OCI-LY3 (cell line): ENCODE results near the gene GINS1.

Experiments used
- H2AFZ ChIP-seq: fragments of 200-600, 300-600 bp; shearing (Covaris generic); 2 replicates; pipeline ENCODE4 v1.6.0; 2014; ENCODE audit warnings: antibody characterized with exemption, low read depth, low read length
- H3K27ac ChIP-seq: fragments of 200-600, 300-600 bp; sonication (generic); 2 replicates; pipeline ENCODE4 v1.5.1; 2014; ENCODE audit warnings: mild to moderate bottlenecking, low read length, moderate library complexity, mixed read lengths
- H3K27me3 ChIP-seq: fragments of 200-600, 300-600 bp; sonication (generic); 2 replicates; pipeline ENCODE4 v1.6.1; 2014; ENCODE audit warnings: low read depth, low read length, mixed read lengths
- H3K36me3 ChIP-seq: fragments of 200-600, 300-600 bp; sonication (generic); replicated peaks from 2 replicates; pipeline ENCODE3; 2014; ENCODE audit warnings: low read depth, low read length, mixed read lengths
- H3K4me1 ChIP-seq: fragments of 300-600, 200-600 bp; sonication (generic); 2 replicates; pipeline ENCODE4 v1.6.1; 2014; ENCODE audit warnings: low read length, mixed read lengths
- H3K4me2 ChIP-seq: fragments of 200-600, 300-600 bp; sonication (generic); 2 replicates; pipeline ENCODE4 v1.6.1; 2014; ENCODE audit warnings: low read length, mixed read lengths
- H3K4me3 ChIP-seq: fragments of 300-600, 200-600 bp; sonication (generic); 2 replicates; pipeline ENCODE4 v1.5.1; 2014; ENCODE audit warnings: antibody characterized with exemption, mild to moderate bottlenecking, low read length, moderate library complexity
- H3K79me2 ChIP-seq: fragments of 300-600, 200-600 bp; shearing (Covaris generic); 2 replicates; pipeline ENCODE4 v1.6.1; 2014; ENCODE audit warnings: mild to moderate bottlenecking, low read length, mixed read lengths
- H3K9ac ChIP-seq: fragments of 300-600, 200-600 bp; shearing (Covaris generic); 2 replicates; pipeline ENCODE4 v1.6.0; 2014; ENCODE audit warnings: mild to moderate bottlenecking, low read length, moderate library complexity
- H3K9me3 ChIP-seq: fragments of 200-600, 300-600 bp; shearing (Covaris generic); 2 replicates; pipeline ENCODE4 v1.6.1; 2014; ENCODE audit warnings: low read length, mixed read lengths; ENCODE audit not compliant: insufficient read depth
- H4K20me1 ChIP-seq: fragments of 200-600, 300-600 bp; sonication (generic); 2 replicates; pipeline ENCODE4 v1.6.1; 2016; ENCODE audit warnings: low read length, mixed read lengths; ENCODE audit not compliant: insufficient read depth
- CTCF ChIP-seq: fragments of 200-600, 300-600 bp; sonication (generic); IDR thresholded peaks from 2 replicates; pipeline ENCODE4 v1.5.1; 2014; ENCODE audit warnings: antibody characterized with exemption, low read length, low read depth
- EZH2phosphoT487 ChIP-seq: fragments of 200-600 bp; shearing (Covaris generic); IDR thresholded peaks from 2 replicates; pipeline ENCODE4 v1.6.1; 2018; ENCODE audit warnings: antibody characterized with exemption, mixed run types, low read depth

The GINS1 gene

GRCh38 chr20:25439328-25439727, 31.9 kb downstream of the GINS1 start:
- no peak overlapping the region for H3K4me3 ChIP-seq
- H2AFZ ChIP-seq = no peak overlapping the region
- H3K9me3 ChIP-seq = no peaks in the 10 kb centered on the region
- TF ChIP-seq EZH2phosphoT487 (no peak), CTCF (no peak)
- no peaks in the 10 kb centered on the region; the same call in 1 of the 2 replicates for H4K20me1 ChIP-seq
- H3K4me1 ChIP-seq = peaks cover 12% of the 10 kb centered on the region
- H3K27me3 ChIP-seq = no peaks in the 10 kb centered on the region
- no peak overlapping the region for H3K9ac ChIP-seq
- H3K4me2 ChIP-seq = peak overlapping the region; percentile 21; the same call in 1 of the 2 replicates
- H3K36me3 ChIP-seq = peaks cover 50% of the 10 kb centered on the region
- no peaks in the 10 kb centered on the region; the same call in 1 of the 2 replicates for H3K79me2 ChIP-seq
- no peak overlapping the region for H3K27ac ChIP-seq

GRCh38 chr20:25444556-25444955, 37.1 kb downstream of the GINS1 start:
- no peak overlapping the region for H3K9ac ChIP-seq
- H3K4me3 ChIP-seq = no peak overlapping the region
- H3K36me3 ChIP-seq = peaks cover 66% of the 10 kb centered on the region
- H3K9me3 ChIP-seq = no peaks in the 10 kb centered on the region
- H3K4me2 ChIP-seq = no peak overlapping the region
- H4K20me1 ChIP-seq = no peaks in the 10 kb centered on the region
- no peak overlapping the region for H3K27ac ChIP-seq
- H2AFZ ChIP-seq = no peak overlapping the region
- no peaks in the 10 kb centered on the region for H3K27me3 ChIP-seq
- H3K4me1 ChIP-seq = peaks cover under 1% of the 10 kb centered on the region
- TF ChIP-seq EZH2phosphoT487 (no peak), CTCF (no peak)
- H3K79me2 ChIP-seq = no peaks in the 10 kb centered on the region; the same call in 1 of the 2 replicates

GRCh38 chr20:25447671-25448070, 40.2 kb downstream of the GINS1 start:
- Histone ChIP-seq H3K4me2 (no peak overlapping the region), H3K27ac (no peak overlapping the region), H3K27me3 (no peaks in the 10 kb centered on the region), H3K79me2 (no peaks in the 10 kb centered on the region), H3K36me3 (peaks cover 53% of the 10 kb centered on the region), H3K4me1 (no peaks in the 10 kb centered on the region), H2AFZ (no peak overlapping the region), H3K9ac (no peak overlapping the region), H3K9me3 (no peaks in the 10 kb centered on the region), H4K20me1 (no peaks in the 10 kb centered on the region), H3K4me3 (no peak overlapping the region)
- TF ChIP-seq CTCF (no peak), EZH2phosphoT487 (no peak)

GRCh38 chr20:25452333-25452732, 44.9 kb downstream of the GINS1 start:
- Histone ChIP-seq H3K4me2 (no peak overlapping the region), H3K27ac (no peak overlapping the region), H3K9ac (no peak overlapping the region), H3K79me2 (no peaks in the 10 kb centered on the region), H3K4me1 (no peaks in the 10 kb centered on the region), H3K36me3 (peaks cover 24% of the 10 kb centered on the region), H3K27me3 (no peaks in the 10 kb centered on the region), H4K20me1 (no peaks in the 10 kb centered on the region), H3K9me3 (no peaks in the 10 kb centered on the region), H2AFZ (no peak overlapping the region), H3K4me3 (no peak overlapping the region)
- TF ChIP-seq EZH2phosphoT487 (no peak), CTCF (no peak)
